ENCODE results near the gene TBC1D10A.

TBC1D10A gene

GRCh38 chr22:30290342-30291057 lies 36.2 kb downstream of the TBC1D10A start:
- TF ChIP-seq RAD21 (IDR thresholded peaks at IDR 0.05; ENCODE audit: low read depth) (no peak), FOXM1 (IDR thresholded peaks at IDR 0.05; ENCODE audit: borderline replicate concordance, low read depth) (no peak), USF1 (IDR thresholded peaks at IDR 0.05) (no peak), REST (IDR thresholded peaks at IDR 0.05; ENCODE audit: low read depth) (no peak), EP300 (IDR thresholded peaks at IDR 0.05; ENCODE audit: borderline replicate concordance) (no peak), CREB1 (IDR thresholded peaks at IDR 0.05; ENCODE audit: low read depth) (no peak), EGR1 (IDR thresholded peaks at IDR 0.05) (no peak), TAF1 (IDR thresholded peaks at IDR 0.05; ENCODE audit: low read depth) (no peak), TEAD4 (IDR thresholded peaks at IDR 0.05) (no peak), CEBPB (IDR thresholded peaks at IDR 0.05) (no peak), ZBTB7A (IDR thresholded peaks at IDR 0.05; ENCODE audit: low read depth) (no peak), NFIC (IDR thresholded peaks at IDR 0.05) (no peak), TCF12 (IDR thresholded peaks at IDR 0.05; ENCODE audit: low read depth) (no peak), YY1 (IDR thresholded peaks at IDR 0.05; ENCODE audit: low read depth) (no peak)
- TF ChIP-seq, protein P1, sequence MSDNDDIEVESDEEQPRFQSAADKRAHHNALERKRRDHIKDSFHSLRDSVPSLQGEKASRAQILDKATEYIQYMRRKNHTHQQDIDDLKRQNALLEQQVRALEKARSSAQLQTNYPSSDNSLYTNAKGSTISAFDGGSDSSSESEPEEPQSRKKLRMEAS (IDR thresholded peaks at IDR 0.05) = no peak

DNA sequence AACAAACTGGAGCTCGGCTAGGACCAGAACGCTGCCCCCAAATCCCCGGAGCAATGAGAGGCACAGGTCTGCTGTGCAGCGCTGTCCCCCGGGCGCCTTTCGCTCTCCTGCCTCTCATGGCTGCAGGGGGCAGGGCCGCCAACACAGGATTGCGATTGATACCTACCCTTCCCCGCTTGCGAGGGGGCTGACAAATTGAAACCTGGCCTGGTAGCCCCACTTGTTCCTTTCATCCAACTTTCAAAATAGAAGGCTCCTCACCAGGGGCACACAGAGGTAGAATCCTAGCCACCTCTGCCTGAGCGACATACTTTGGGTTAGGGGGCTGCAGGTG lies 36.8 kb downstream of the TBC1D10A start:
- TF ChIP-seq RAD21 (IDR thresholded peaks at IDR 0.05; ENCODE audit: low read depth) (no peak), YY1 (IDR thresholded peaks at IDR 0.05; ENCODE audit: low read depth) (no peak), TCF12 (IDR thresholded peaks at IDR 0.05; ENCODE audit: low read depth) (no peak), TAF1 (IDR thresholded peaks at IDR 0.05; ENCODE audit: low read depth) (no peak), ZBTB7A (IDR thresholded peaks at IDR 0.05; ENCODE audit: low read depth) (no peak), NFIC (IDR thresholded peaks at IDR 0.05) (no peak), USF1 (IDR thresholded peaks at IDR 0.05) (no peak), EP300 (IDR thresholded peaks at IDR 0.05; ENCODE audit: borderline replicate concordance) (no peak), TEAD4 (IDR thresholded peaks at IDR 0.05) (no peak), EGR1 (IDR thresholded peaks at IDR 0.05) (no peak), CEBPB (IDR thresholded peaks at IDR 0.05) (no peak)

DNA sequence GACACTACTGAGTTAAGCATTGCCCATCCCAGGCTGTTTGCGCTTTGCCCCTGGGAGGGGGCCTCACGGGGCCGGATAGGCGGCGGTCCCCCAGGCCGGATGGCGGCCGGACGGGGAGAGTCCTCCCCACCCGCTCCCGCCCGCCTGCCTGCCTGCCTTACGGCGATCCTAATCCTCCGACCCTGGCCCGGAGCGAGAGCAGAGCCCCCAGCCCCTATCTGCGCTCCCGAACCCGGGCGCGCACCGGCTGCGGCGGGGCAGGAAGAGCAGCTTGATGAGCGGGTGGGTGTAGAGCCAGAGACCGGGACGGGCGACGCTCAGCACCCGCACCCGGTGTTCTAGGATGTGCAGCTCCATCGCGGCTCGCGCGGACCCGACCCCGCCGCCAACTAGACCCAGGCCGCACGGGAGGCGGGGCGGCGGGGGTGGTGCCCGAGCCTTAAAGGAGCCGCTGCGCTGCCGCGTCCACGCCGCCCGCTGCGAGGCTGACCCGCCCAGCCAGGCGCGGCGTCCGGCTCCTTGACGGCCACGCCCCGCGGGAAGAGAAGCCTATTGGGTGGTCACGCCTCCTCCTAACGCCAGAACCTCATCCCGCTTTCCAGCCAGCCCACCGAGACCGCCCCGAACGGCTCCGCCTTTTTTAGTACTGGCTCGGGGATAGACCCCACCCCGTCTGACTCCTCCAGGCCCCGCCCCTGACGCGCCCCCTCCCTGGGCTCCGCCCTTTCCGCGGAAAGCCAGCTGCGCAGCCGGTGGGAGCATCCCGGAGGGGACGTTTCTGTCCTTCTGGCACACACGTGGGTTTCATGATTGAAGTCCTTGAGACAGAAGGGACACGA lies 37.4 kb downstream of the TBC1D10A start, which contains the start of gene CASTOR1:
TSS of gene CASTOR1 (minus strand) at position 365 of the 839 bp plus-strand sequence. CDS start at position 357, 8 bp downstream.
- no peak for TF ChIP-seq CREB1 (IDR thresholded peaks at IDR 0.05; ENCODE audit: low read depth)
- peak; percentile 89 for TF ChIP-seq ZBTB7A (IDR thresholded peaks at IDR 0.05; ENCODE audit: low read depth)
- TF ChIP-seq TEAD4 (IDR thresholded peaks at IDR 0.05) = peak; percentile 15; the same call in 1 of the 2 replicates
- no peak for TF ChIP-seq YY1 (IDR thresholded peaks at IDR 0.05; ENCODE audit: low read depth)
- TF ChIP-seq EP300 (IDR thresholded peaks at IDR 0.05; ENCODE audit: borderline replicate concordance) = 0 out of 2 replicates have a peak, but pooled peaks have one; percentile 20
- TF ChIP-seq TCF12 (IDR thresholded peaks at IDR 0.05; ENCODE audit: low read depth) = no peak
- TF ChIP-seq RAD21 (IDR thresholded peaks at IDR 0.05; ENCODE audit: low read depth) = no peak
- no peak; the same call in 1 of the 2 replicates for TF ChIP-seq TAF1 (IDR thresholded peaks at IDR 0.05; ENCODE audit: low read depth)
- TF ChIP-seq FOXM1 (IDR thresholded peaks at IDR 0.05; ENCODE audit: borderline replicate concordance, low read depth) = no peak
- no peak for TF ChIP-seq CEBPB (IDR thresholded peaks at IDR 0.05)
- peak; percentile 23; the same call in 1 of the 2 replicates for TF ChIP-seq USF1 (IDR thresholded peaks at IDR 0.05)
- peak; percentile 36; the same call in 1 of the 2 replicates for TF ChIP-seq EGR1 (IDR thresholded peaks at IDR 0.05)
- no peak for TF ChIP-seq NFIC (IDR thresholded peaks at IDR 0.05)
- TF ChIP-seq REST (IDR thresholded peaks at IDR 0.05; ENCODE audit: low read depth) = no peak
- TF ChIP-seq, protein P1 (IDR thresholded peaks at IDR 0.05) = peak; percentile 44; the same call in 1 of the 2 replicates

GRCh38 chr22:30288419-30289140 lies 38.2 kb downstream of the TBC1D10A start:
- TF ChIP-seq CREB1 (IDR thresholded peaks at IDR 0.05; ENCODE audit: low read depth) (no peak), TCF12 (IDR thresholded peaks at IDR 0.05; ENCODE audit: low read depth) (0 out of 2 replicates have a peak, but pooled peaks have one; percentile 4)
